SH-SY5Y (cell line): ENCODE results near the gene PTPRG.

Source experiments
- GATA2 ChIP-seq: IDR thresholded peaks from 2 replicates; pipeline ENCODE4 v1.6.1; 2011; ENCODE audit warnings: mild to moderate bottlenecking, low read depth, low read length
- GATA3 ChIP-seq: IDR thresholded peaks from 2 replicates; pipeline ENCODE4 v1.6.1; 2011; ENCODE audit warnings: low read depth, mild to moderate bottlenecking, low read length, moderate library complexity

- TF ChIP-seq GATA2 (no peak), GATA3 (no peak)
Measured at GRCh38 chr3:62025913-62026312, 464.5 kb downstream of the PTPRG start.
